Measurements from ENCODE around the gene SLC26A11.

Gene SLC26A11

DNA sequence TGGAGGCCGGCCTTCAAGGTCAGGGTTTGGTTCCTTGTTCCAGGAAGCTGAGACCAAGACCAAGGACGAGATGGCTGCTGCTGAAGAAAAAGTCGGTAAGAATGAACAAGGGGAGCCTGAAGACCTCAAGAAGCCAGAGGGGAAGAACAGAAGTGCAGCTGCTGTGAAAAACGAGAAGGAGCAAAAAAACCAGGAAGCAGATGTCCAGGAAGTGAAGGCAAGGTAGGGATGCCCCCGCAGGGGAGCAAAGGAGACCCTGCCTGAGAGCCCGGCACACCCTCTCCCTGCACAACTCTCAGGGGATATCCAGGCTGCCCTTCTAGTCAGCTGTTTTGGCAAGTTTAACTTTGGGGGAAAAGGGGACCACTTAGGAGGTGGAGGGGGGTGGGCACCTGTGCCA is 69.4 kb downstream of the SLC26A11 start:
- H3K4me3 ChIP-seq (ENCODE audit: insufficient read depth, low read length, poor library complexity, severe bottlenecking), result no peak overlapping the region
- H4K20me1 ChIP-seq (ENCODE audit: low read depth, low read length), result no peaks in the 10 kb centered on the region
- no peak overlapping the region for H3K4me2 ChIP-seq (ENCODE audit: low read depth, low read length, poor library complexity, severe bottlenecking)
- H3K27ac ChIP-seq (ENCODE audit: low read depth, low read length), result no peak overlapping the region
- no peaks in the 10 kb centered on the region for H3K79me2 ChIP-seq (ENCODE audit: insufficient read depth, low read length)
- H2AFZ ChIP-seq (ENCODE audit: low read depth, low read length, severe bottlenecking), result no peak overlapping the region
- no peaks in the 10 kb centered on the region for H3K36me3 ChIP-seq (ENCODE audit: low read length)
- no peaks in the 10 kb centered on the region for H3K9me3 ChIP-seq (ENCODE audit: insufficient read depth, low read length)
- no peaks in the 10 kb centered on the region for H3F3A ChIP-seq (ENCODE audit: insufficient read depth)
- no peaks in the 10 kb centered on the region for H3K9me2 ChIP-seq (replicated peaks; ENCODE audit: insufficient read depth, low read length)
- no peaks in the 10 kb centered on the region for H3K27me3 ChIP-seq (ENCODE audit: low read length)
- no peak for TF ChIP-seq EZH2phosphoT487 (conservative IDR thresholded peaks at IDR 0.05; ENCODE audit: low read length)
- TF ChIP-seq, protein P1, sequence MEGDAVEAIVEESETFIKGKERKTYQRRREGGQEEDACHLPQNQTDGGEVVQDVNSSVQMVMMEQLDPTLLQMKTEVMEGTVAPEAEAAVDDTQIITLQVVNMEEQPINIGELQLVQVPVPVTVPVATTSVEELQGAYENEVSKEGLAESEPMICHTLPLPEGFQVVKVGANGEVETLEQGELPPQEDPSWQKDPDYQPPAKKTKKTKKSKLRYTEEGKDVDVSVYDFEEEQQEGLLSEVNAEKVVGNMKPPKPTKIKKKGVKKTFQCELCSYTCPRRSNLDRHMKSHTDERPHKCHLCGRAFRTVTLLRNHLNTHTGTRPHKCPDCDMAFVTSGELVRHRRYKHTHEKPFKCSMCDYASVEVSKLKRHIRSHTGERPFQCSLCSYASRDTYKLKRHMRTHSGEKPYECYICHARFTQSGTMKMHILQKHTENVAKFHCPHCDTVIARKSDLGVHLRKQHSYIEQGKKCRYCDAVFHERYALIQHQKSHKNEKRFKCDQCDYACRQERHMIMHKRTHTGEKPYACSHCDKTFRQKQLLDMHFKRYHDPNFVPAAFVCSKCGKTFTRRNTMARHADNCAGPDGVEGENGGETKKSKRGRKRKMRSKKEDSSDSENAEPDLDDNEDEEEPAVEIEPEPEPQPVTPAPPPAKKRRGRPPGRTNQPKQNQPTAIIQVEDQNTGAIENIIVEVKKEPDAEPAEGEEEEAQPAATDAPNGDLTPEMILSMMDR (IDR thresholded peaks at IDR 0.05; ENCODE audit: insufficient read depth, low read length, poor library complexity, severe bottlenecking), result no peak
- H3K9ac ChIP-seq (ENCODE audit: low read length), result no peak overlapping the region

DNA sequence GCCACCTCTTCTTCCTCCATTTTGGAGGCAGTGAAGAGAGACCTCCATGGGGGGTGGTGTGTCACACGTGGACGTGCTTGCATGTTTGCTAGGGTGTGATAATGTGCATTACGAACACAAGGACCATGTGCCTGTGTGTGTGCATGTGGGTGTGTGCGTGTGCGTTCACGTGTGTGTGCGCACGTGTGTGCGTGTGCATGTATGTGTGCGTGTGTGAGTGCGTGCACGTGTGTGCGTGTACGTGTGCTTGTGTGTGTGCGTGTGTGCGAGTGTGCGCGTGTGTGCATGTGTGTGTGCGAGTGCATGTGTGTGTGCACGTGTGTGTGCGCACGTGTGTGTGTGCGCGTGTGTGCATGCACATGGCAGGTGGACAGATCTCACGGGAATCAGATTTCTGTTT is 69.9 kb downstream of the SLC26A11 start:
- Histone ChIP-seq H3K4me3 (ENCODE audit: insufficient read depth, low read length, poor library complexity, severe bottlenecking) (no peak overlapping the region), H3K27ac (ENCODE audit: low read depth, low read length) (no peak overlapping the region)

DNA sequence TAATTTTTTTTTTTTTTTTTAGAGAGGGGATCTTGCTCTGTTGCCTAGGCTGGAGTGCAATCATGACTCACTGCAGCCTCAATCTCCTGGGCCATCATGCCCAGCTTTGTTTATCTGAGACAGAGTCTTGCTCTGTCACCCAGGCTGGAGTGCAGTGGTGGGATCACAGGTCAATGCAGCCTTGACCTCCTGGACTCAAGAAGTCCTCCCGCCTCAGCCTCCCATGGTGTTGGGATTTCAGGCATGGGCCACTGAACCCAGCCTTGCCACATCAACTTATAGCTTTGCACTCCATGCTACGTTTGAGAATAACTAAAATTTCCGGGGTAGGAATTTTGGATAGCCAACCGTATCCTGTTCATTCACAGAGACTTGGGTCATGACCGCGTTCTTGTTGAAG is 71.0 kb downstream of the SLC26A11 start:
- TF ChIP-seq, protein P1 (IDR thresholded peaks at IDR 0.05; ENCODE audit: insufficient read depth, low read length, poor library complexity, severe bottlenecking), result no peak
- no peak for TF ChIP-seq EZH2phosphoT487 (conservative IDR thresholded peaks at IDR 0.05; ENCODE audit: low read length)
- Histone ChIP-seq H3K27ac (ENCODE audit: low read depth, low read length) (no peak overlapping the region), H3K9me3 (ENCODE audit: insufficient read depth, low read length) (no peaks in the 10 kb centered on the region), H3K27me3 (ENCODE audit: low read length) (no peaks in the 10 kb centered on the region), H3K9me2 (replicated peaks; ENCODE audit: insufficient read depth, low read length) (no peaks in the 10 kb centered on the region), H3K79me2 (ENCODE audit: insufficient read depth, low read length) (no peaks in the 10 kb centered on the region), H3K9ac (ENCODE audit: low read length) (no peak overlapping the region), H4K20me1 (ENCODE audit: low read depth, low read length) (no peaks in the 10 kb centered on the region), H3K36me3 (ENCODE audit: low read length) (no peaks in the 10 kb centered on the region), H3F3A (ENCODE audit: insufficient read depth) (no peaks in the 10 kb centered on the region), H3K4me2 (ENCODE audit: low read depth, low read length, poor library complexity, severe bottlenecking) (no peak overlapping the region), H2AFZ (ENCODE audit: low read depth, low read length, severe bottlenecking) (no peak overlapping the region), H3K4me3 (ENCODE audit: insufficient read depth, low read length, poor library complexity, severe bottlenecking) (no peak overlapping the region)

More for the DNA sequence above, 69.9 kb downstream of the SLC26A11 start:
- TF ChIP-seq, protein P1 (IDR thresholded peaks at IDR 0.05; ENCODE audit: insufficient read depth, low read length, poor library complexity, severe bottlenecking), result no peak
- TF ChIP-seq EZH2phosphoT487 (conservative IDR thresholded peaks at IDR 0.05; ENCODE audit: low read length), result no peak
- no peaks in the 10 kb centered on the region for H4K20me1 ChIP-seq (ENCODE audit: low read depth, low read length)
- H3K9ac ChIP-seq (ENCODE audit: low read length), result no peak overlapping the region
- H3F3A ChIP-seq (ENCODE audit: insufficient read depth), result no peaks in the 10 kb centered on the region
- H3K9me3 ChIP-seq (ENCODE audit: insufficient read depth, low read length), result no peaks in the 10 kb centered on the region
- H3K36me3 ChIP-seq (ENCODE audit: low read length), result no peaks in the 10 kb centered on the region
- no peak overlapping the region for H2AFZ ChIP-seq (ENCODE audit: low read depth, low read length, severe bottlenecking)
- H3K79me2 ChIP-seq (ENCODE audit: insufficient read depth, low read length), result no peaks in the 10 kb centered on the region
- no peaks in the 10 kb centered on the region for H3K9me2 ChIP-seq (replicated peaks; ENCODE audit: insufficient read depth, low read length)
- no peaks in the 10 kb centered on the region for H3K27me3 ChIP-seq (ENCODE audit: low read length)
- H3K4me2 ChIP-seq (ENCODE audit: low read depth, low read length, poor library complexity, severe bottlenecking), result no peak overlapping the region
